ENCODE data around the gene EPB41L4B.

DNA sequence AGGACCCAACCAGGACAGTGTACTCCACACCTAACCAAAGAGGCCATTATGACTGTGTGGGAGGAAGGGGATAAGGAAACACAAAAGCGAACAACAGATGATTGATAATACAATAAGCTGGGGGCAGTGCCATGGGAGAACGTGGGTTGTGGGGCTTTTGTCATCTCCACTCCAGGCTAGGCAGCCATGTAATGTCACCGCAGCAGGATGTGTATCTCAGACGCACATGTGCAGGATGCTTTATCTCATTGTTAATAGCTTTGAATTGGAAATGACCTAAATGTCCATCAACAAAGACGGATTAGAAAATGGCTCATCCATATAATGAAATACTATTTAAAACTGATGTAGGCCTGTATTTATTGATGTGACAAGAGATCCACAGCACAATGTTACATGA is 51.0 kb downstream of the EPB41L4B start:
- TF ChIP-seq, protein P1, sequence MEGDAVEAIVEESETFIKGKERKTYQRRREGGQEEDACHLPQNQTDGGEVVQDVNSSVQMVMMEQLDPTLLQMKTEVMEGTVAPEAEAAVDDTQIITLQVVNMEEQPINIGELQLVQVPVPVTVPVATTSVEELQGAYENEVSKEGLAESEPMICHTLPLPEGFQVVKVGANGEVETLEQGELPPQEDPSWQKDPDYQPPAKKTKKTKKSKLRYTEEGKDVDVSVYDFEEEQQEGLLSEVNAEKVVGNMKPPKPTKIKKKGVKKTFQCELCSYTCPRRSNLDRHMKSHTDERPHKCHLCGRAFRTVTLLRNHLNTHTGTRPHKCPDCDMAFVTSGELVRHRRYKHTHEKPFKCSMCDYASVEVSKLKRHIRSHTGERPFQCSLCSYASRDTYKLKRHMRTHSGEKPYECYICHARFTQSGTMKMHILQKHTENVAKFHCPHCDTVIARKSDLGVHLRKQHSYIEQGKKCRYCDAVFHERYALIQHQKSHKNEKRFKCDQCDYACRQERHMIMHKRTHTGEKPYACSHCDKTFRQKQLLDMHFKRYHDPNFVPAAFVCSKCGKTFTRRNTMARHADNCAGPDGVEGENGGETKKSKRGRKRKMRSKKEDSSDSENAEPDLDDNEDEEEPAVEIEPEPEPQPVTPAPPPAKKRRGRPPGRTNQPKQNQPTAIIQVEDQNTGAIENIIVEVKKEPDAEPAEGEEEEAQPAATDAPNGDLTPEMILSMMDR (conservative IDR thresholded peaks at IDR 0.05; ENCODE audit: low read depth in 2 of 2) = no peak
- TF ChIP-seq POLR2AphosphoS5 (IDR thresholded peaks at IDR 0.05; ENCODE audit: low read depth) = no peak
- TF ChIP-seq EZH2phosphoT487 (IDR thresholded peaks at IDR 0.05; ENCODE audit: unreplicated experiment) = no peak
- TF ChIP-seq EZH2 (IDR thresholded peaks at IDR 0.05; ENCODE audit: low read depth, unreplicated experiment) = no peak
- TF ChIP-seq, protein P2, sequence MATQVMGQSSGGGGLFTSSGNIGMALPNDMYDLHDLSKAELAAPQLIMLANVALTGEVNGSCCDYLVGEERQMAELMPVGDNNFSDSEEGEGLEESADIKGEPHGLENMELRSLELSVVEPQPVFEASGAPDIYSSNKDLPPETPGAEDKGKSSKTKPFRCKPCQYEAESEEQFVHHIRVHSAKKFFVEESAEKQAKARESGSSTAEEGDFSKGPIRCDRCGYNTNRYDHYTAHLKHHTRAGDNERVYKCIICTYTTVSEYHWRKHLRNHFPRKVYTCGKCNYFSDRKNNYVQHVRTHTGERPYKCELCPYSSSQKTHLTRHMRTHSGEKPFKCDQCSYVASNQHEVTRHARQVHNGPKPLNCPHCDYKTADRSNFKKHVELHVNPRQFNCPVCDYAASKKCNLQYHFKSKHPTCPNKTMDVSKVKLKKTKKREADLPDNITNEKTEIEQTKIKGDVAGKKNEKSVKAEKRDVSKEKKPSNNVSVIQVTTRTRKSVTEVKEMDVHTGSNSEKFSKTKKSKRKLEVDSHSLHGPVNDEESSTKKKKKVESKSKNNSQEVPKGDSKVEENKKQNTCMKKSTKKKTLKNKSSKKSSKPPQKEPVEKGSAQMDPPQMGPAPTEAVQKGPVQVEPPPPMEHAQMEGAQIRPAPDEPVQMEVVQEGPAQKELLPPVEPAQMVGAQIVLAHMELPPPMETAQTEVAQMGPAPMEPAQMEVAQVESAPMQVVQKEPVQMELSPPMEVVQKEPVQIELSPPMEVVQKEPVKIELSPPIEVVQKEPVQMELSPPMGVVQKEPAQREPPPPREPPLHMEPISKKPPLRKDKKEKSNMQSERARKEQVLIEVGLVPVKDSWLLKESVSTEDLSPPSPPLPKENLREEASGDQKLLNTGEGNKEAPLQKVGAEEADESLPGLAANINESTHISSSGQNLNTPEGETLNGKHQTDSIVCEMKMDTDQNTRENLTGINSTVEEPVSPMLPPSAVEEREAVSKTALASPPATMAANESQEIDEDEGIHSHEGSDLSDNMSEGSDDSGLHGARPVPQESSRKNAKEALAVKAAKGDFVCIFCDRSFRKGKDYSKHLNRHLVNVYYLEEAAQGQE (IDR thresholded peaks at IDR 0.05; ENCODE audit: unreplicated experiment) = no peak
- no peak for TF ChIP-seq ZNF331 (CRISPR knock-in tag; IDR thresholded peaks at IDR 0.05; ENCODE audit: low read depth)
